Measurements from ENCODE around the gene MSTN.

DNA sequence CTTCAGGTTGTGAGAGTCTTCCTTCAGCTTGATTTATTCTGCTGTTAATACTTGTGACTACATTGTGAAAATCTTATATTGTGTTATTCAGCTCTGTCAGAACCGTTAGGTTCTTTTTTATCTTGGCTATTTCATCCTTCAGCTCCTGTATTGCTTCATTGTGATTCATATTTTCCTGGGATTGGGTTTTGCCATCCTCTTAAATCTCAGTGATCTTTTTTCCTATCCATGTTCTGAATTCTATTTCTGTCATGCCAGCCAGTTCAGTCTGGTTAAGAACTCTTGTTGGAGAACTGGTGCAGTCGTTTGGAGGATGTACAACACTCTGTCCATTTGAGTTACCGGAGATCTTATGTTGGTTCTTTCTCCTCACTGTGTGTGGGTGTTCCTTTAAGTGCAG lies 19.1 kb downstream of the MSTN start:
- TF ChIP-seq POLR2A (IDR thresholded peaks at IDR 0.05; ENCODE audit: low read depth, low read length) (no peak), MYC (IDR thresholded peaks at IDR 0.05; ENCODE audit: low read depth, low read length) (no peak), EZH2 (IDR thresholded peaks at IDR 0.05; ENCODE audit: borderline replicate concordance, low read depth, low read length, severe bottlenecking) (no peak)
- TF ChIP-seq, protein P1, sequence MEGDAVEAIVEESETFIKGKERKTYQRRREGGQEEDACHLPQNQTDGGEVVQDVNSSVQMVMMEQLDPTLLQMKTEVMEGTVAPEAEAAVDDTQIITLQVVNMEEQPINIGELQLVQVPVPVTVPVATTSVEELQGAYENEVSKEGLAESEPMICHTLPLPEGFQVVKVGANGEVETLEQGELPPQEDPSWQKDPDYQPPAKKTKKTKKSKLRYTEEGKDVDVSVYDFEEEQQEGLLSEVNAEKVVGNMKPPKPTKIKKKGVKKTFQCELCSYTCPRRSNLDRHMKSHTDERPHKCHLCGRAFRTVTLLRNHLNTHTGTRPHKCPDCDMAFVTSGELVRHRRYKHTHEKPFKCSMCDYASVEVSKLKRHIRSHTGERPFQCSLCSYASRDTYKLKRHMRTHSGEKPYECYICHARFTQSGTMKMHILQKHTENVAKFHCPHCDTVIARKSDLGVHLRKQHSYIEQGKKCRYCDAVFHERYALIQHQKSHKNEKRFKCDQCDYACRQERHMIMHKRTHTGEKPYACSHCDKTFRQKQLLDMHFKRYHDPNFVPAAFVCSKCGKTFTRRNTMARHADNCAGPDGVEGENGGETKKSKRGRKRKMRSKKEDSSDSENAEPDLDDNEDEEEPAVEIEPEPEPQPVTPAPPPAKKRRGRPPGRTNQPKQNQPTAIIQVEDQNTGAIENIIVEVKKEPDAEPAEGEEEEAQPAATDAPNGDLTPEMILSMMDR (IDR thresholded peaks at IDR 0.05; ENCODE audit: extremely low read depth in 1 of 2, insufficient read depth in 1 of 2, low read depth in 1 of 2, low read length in 2 of 2) = no peak
- TF ChIP-seq, protein P2, sequence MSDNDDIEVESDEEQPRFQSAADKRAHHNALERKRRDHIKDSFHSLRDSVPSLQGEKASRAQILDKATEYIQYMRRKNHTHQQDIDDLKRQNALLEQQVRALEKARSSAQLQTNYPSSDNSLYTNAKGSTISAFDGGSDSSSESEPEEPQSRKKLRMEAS (IDR thresholded peaks at IDR 0.05; ENCODE audit: insufficient read depth, insufficient read length) = no peak

Data from endothelial cell of umbilical vein (primary cell).